Activated B cell treated with CpG ODN at 0.5 μM for 24 hours (primary cell): ENCODE data around the gene RABAC1. TPM values are rescaled to one million over a fixed set of nuclear protein-coding genes. Genes with fewer than 3 reads are reported as not detected.

Experiments used
- ATAC-seq: fragments of 200-7000 bp; cut with Tn5 transposase; one replicate; pipeline ENCODE4 v1.10.0; 2021; ENCODE audit warnings: low read depth, mild to moderate bottlenecking, moderate library complexity
- CTCF ChIA-PET: fragments of 350-600 bp; sonication (Branson Sonifier 250); formaldehyde crosslinking; loops from one replicate; lab custom pipeline; 2021; ENCODE audit warnings: antibody characterized with exemption; lab: Charles Lee
- POLR2A ChIA-PET: fragments of 350-600 bp; sonication (Branson Sonifier 250); formaldehyde crosslinking; loops from one replicate; lab custom pipeline; 2021; ENCODE audit warnings: antibody characterized with exemption; lab: Charles Lee
- DNase-seq: peaks from one replicate; pipeline ENCODE4 v3.0.0; 2022
- H3K27ac Mint-ChIP-seq: one replicate; pipeline ENCODE4 v1.8.0; 2020; ENCODE audit warnings: mixed read lengths
- H3K27me3 Mint-ChIP-seq: one replicate; pipeline ENCODE4 v1.8.0; 2021; ENCODE audit warnings: mixed read lengths
- H3K36me3 Mint-ChIP-seq: one replicate; pipeline ENCODE4 v1.8.0; 2021; ENCODE audit warnings: low read depth, mixed read lengths
- H3K4me1 Mint-ChIP-seq: one replicate; pipeline ENCODE4 v1.8.0; 2021; ENCODE audit warnings: mixed read lengths
- H3K4me3 Mint-ChIP-seq: one replicate; pipeline ENCODE4 v1.8.0; 2020; ENCODE audit warnings: mild to moderate bottlenecking, mixed read lengths
- H3K9me3 Mint-ChIP-seq: one replicate; pipeline ENCODE4 v1.8.0; 2020; ENCODE audit warnings: mixed read lengths
- CTCF ChIP-seq: fragments of 200-600 bp; IDR thresholded peaks from one replicate; pipeline ENCODE4 v1.8.0; 2022; ENCODE audit warnings: antibody characterized with exemption, mild to moderate bottlenecking
- intact Hi-C: fragments of 100-400 bp; cut with micrococcal nuclease; formaldehyde crosslinking; loops from one replicate; pipeline ENCODE4 v1.15.1; 2024
- total RNA-seq: library from RNA; stranded (reverse); gene quantifications from 2 replicates; pipeline ENCODE4 v1.2.3, GENCODE V29; 2022

The RABAC1 gene
- total RNA-seq, 1 donor from 2014 or later = 102 TPM

- H3K27ac Mint-ChIP-seq = no peak overlapping the region
- no peak overlapping the region for H3K4me3 Mint-ChIP-seq
- ATAC-seq = no peak
- peaks cover 1% of the 10 kb centered on the region for H3K36me3 Mint-ChIP-seq
- peaks cover 18% of the 10 kb centered on the region for H3K27me3 Mint-ChIP-seq
- no peaks in the 10 kb centered on the region for H3K9me3 Mint-ChIP-seq
- ChIA-PET CTCF (no interaction called here), POLR2A (no interaction called here)
- TF ChIP-seq CTCF = no peak
- peaks cover 42% of the 10 kb centered on the region for H3K4me1 Mint-ChIP-seq
- intact Hi-C loops = loop anchor here (2.0 kb wide), 1 partner anchor 15 kb away; the partner anchor contains the start of gene ERFL
- DNase-seq = no peak
Observed at GRCh38 chr19:41913538-41914423, 45.3 kb downstream of the RABAC1 start.

GRCh38 chr19:41912899-41913537 is 46.1 kb downstream of the RABAC1 start:
- intact Hi-C loops = loop anchor here (1.0 kb wide), 1 partner anchor 8 kb away; no protein-coding TSS in a partner anchor
- ATAC-seq = no peak
- peaks cover 18% of the 10 kb centered on the region for H3K27me3 Mint-ChIP-seq
- H3K4me3 Mint-ChIP-seq = no peak overlapping the region
- ChIA-PET CTCF (no interaction called here), POLR2A (interaction anchor here (1.1 to 2.3 kb wide), 3 partner anchors 9 to 46 kb away, joined by 3 to 8 read pairs (median 7); partner anchors contain the start of gene RABAC1)
- no peak for TF ChIP-seq CTCF
- peaks cover 42% of the 10 kb centered on the region for H3K4me1 Mint-ChIP-seq
- H3K9me3 Mint-ChIP-seq = no peaks in the 10 kb centered on the region
- H3K27ac Mint-ChIP-seq = no peak overlapping the region
- H3K36me3 Mint-ChIP-seq = peaks cover 2% of the 10 kb centered on the region
- DNase-seq = no peak

- no peak overlapping the region for H3K27ac Mint-ChIP-seq
- POLR2A ChIA-PET = interaction anchor here (1.1 to 2.3 kb wide), 9 partner anchors 9 to 47 kb away, joined by 3 to 9 read pairs (median 6); partner anchors contain the start of genes CD79A and RABAC1
- peaks cover 18% of the 10 kb centered on the region for H3K27me3 Mint-ChIP-seq
- CTCF ChIA-PET = interaction anchor here (1.3 kb wide), 1 partner anchor 39 kb away, joined by 4 read pairs; no protein-coding TSS in a partner anchor
- intact Hi-C loops = loop anchor here (1.0 kb wide), 1 partner anchor 9 kb away; no protein-coding TSS in a partner anchor
- peaks cover 42% of the 10 kb centered on the region for H3K4me1 Mint-ChIP-seq
- ATAC-seq (peak; percentile 35), DNase-seq (no peak)
- peak overlapping the region; percentile 33 for H3K4me3 Mint-ChIP-seq
- TF ChIP-seq CTCF = no peak
- peaks cover 6% of the 10 kb centered on the region for H3K36me3 Mint-ChIP-seq
- H3K9me3 Mint-ChIP-seq = no peaks in the 10 kb centered on the region
Observed at GRCh38 chr19:41911889-41912731, 47.0 kb downstream of the RABAC1 start.

- no peak for DNase-seq
- CTCF ChIA-PET = interaction anchor here (1.3 kb wide), 1 partner anchor 38 kb away, joined by 4 read pairs; no protein-coding TSS in a partner anchor
- peaks cover 43% of the 10 kb centered on the region for H3K4me1 Mint-ChIP-seq
- no peak for TF ChIP-seq CTCF
- POLR2A ChIA-PET = interaction anchor here (1.1 to 2.3 kb wide), 9 partner anchors 10 to 36 kb away, joined by 3 to 9 read pairs (median 6); partner anchors contain the start of gene CD79A
- H3K9me3 Mint-ChIP-seq = no peaks in the 10 kb centered on the region
- H3K27me3 Mint-ChIP-seq = peaks cover 18% of the 10 kb centered on the region
- peak; percentile 4 for ATAC-seq
- no peak overlapping the region for H3K27ac Mint-ChIP-seq
- H3K36me3 Mint-ChIP-seq = peaks cover 13% of the 10 kb centered on the region
- no peak overlapping the region for H3K4me3 Mint-ChIP-seq
- intact Hi-C loops = no loop called here
Observed at GRCh38 chr19:41910992-41911888, 47.9 kb downstream of the RABAC1 start.
